ENCODE results near the gene ATP8B1. TPM values are rescaled to one million over a fixed set of nuclear protein-coding genes. Genes with fewer than 3 reads are reported as not detected.
A peak's percentile ranks its signal among the peaks of the same experiment; 100 is the strongest.

ATP8B1 gene
- total and polyA plus RNA-seq, 2 experiments from 2014 or later = 7.9 to 38.4 TPM

- peak; percentile 17 for DNase-seq (ENCODE audit: low spot score)
- Histone ChIP-seq H3K4me3 (no peak overlapping the region), H3K4me1 (ENCODE audit: insufficient read depth) (peaks cover 19% of the 10 kb centered on the region), H3K36me3 (replicated peaks; ENCODE audit: insufficient read depth, low read depth) (no peaks in the 10 kb centered on the region), H3K4me2 (no peak overlapping the region), H3K9me2 (replicated peaks; ENCODE audit: insufficient read depth) (no peaks in the 10 kb centered on the region), H3K79me2 (peaks cover 66% of the 10 kb centered on the region), H3K27me3 (no peaks in the 10 kb centered on the region), H3K9me3 (ENCODE audit: low read depth) (no peaks in the 10 kb centered on the region), H4K20me1 (ENCODE audit: insufficient read depth, poor library complexity, severe bottlenecking) (no peaks in the 10 kb centered on the region), H2AFZ (no peak overlapping the region), H3K27ac (peak overlapping the region; percentile 32)
- WGBS (ENCODE audit: low lambda C conversion rate, missing lambda C conversion rate) = 73% methylated on average over 8 of the region's 8 CpGs
- TF ChIP-seq CTCF (IDR thresholded peaks at IDR 0.05; ENCODE audit: poor library complexity) (no peak), EZH2phosphoT487 (IDR thresholded peaks at IDR 0.05; ENCODE audit: low read depth, severe bottlenecking, unreplicated experiment) (no peak), EZH2 (IDR thresholded peaks at IDR 0.05; ENCODE audit: borderline replicate concordance) (no peak)
Observed at GRCh38 chr18:57768537-57769326, 34.4 kb downstream of the ATP8B1 start.

GRCh38 chr18:57767259-57768050 is 35.7 kb downstream of the ATP8B1 start:
- Histone ChIP-seq H4K20me1 (ENCODE audit: insufficient read depth, poor library complexity, severe bottlenecking) (no peaks in the 10 kb centered on the region), H3K4me1 (ENCODE audit: insufficient read depth) (peaks cover 22% of the 10 kb centered on the region), H3K27ac (no peak overlapping the region), H3K36me3 (replicated peaks; ENCODE audit: insufficient read depth, low read depth) (no peaks in the 10 kb centered on the region), H3K79me2 (peaks cover 64% of the 10 kb centered on the region), H3K4me2 (no peak overlapping the region), H3K27me3 (no peaks in the 10 kb centered on the region), H2AFZ (no peak overlapping the region), H3K4me3 (no peak overlapping the region), H3K9me3 (ENCODE audit: low read depth) (no peaks in the 10 kb centered on the region), H3K9me2 (replicated peaks; ENCODE audit: insufficient read depth) (no peaks in the 10 kb centered on the region)
- whole genome bisulfite sequencing (ENCODE audit: low lambda C conversion rate, missing lambda C conversion rate) = 88% methylated on average over 12 of the region's 12 CpGs
- no peak for TF ChIP-seq EZH2phosphoT487 (IDR thresholded peaks at IDR 0.05; ENCODE audit: low read depth, severe bottlenecking, unreplicated experiment)
- TF ChIP-seq CTCF (IDR thresholded peaks at IDR 0.05; ENCODE audit: poor library complexity) = no peak
- no peak for TF ChIP-seq EZH2 (IDR thresholded peaks at IDR 0.05; ENCODE audit: borderline replicate concordance)
- DNase-seq (ENCODE audit: low spot score) = no peak

GRCh38 chr18:57764995-57765394 is 38.1 kb downstream of the ATP8B1 start:
- no peaks in the 10 kb centered on the region for H3K9me3 ChIP-seq (ENCODE audit: low read depth)
- no peak overlapping the region for H3K4me3 ChIP-seq
- no peaks in the 10 kb centered on the region for H4K20me1 ChIP-seq (ENCODE audit: insufficient read depth, poor library complexity, severe bottlenecking)
- DNase-seq (ENCODE audit: low spot score) = no peak
- peaks cover 19% of the 10 kb centered on the region for H3K4me1 ChIP-seq (ENCODE audit: insufficient read depth)
- no peak overlapping the region for H2AFZ ChIP-seq
- H3K27me3 ChIP-seq = no peaks in the 10 kb centered on the region
- peaks cover 63% of the 10 kb centered on the region for H3K79me2 ChIP-seq
- no peaks in the 10 kb centered on the region for H3K36me3 ChIP-seq (replicated peaks; ENCODE audit: insufficient read depth, low read depth)
- no peak for TF ChIP-seq CTCF (IDR thresholded peaks at IDR 0.05; ENCODE audit: poor library complexity)
- no peak for TF ChIP-seq EZH2 (IDR thresholded peaks at IDR 0.05; ENCODE audit: borderline replicate concordance)
- no peak for TF ChIP-seq EZH2phosphoT487 (IDR thresholded peaks at IDR 0.05; ENCODE audit: low read depth, severe bottlenecking, unreplicated experiment)
- H3K9me2 ChIP-seq (replicated peaks; ENCODE audit: insufficient read depth) = no peaks in the 10 kb centered on the region
- WGBS (ENCODE audit: low lambda C conversion rate, missing lambda C conversion rate) = 100% methylated on average over 2 of the region's 2 CpGs
- no peak overlapping the region for H3K4me2 ChIP-seq
- H3K27ac ChIP-seq = no peak overlapping the region

All from hepatocyte (in vitro differentiated cells).